Measurements from ENCODE around the gene PRSS21.
A peak's percentile ranks its signal among the peaks of the same experiment; 100 is the strongest.

The PRSS21 gene

DNA sequence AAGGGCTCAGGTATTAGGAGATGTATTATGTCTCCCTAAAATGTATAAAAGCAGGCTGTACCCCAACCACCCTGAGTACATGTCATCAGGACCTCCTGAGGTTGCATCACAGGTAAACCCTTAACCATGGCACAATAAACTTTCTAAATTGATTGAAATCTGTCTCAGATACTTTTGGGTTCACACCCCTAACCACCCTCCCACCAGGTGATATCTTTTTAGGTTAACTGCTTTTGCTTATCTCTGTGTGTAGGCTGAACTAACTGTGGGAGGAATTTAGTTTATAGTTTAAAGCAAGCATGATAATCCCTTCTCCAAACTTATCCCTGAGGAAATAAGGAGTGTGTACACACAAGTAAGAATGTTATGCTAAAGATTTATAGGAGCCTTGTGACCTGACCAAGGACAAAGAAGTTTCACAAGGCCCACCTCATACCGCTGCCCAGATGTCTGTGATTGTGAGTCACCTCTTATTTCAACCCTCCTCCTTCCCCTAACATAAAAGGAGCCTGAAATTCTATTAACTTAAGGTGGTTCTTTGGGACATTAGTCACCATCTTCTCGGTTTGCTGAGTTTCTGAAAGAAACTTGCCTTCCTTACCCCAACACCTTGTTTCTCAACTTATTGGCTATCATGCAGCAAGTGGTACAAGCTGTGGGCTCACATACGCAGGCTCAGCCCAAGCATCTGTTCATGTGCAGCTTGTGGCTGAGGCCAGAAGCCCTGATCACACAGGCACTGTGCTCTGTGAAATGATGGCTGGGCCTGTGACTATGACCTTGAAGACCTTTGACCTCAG is 29.7 kb downstream of the PRSS21 start:
- no peak for DNase-seq

DNA sequence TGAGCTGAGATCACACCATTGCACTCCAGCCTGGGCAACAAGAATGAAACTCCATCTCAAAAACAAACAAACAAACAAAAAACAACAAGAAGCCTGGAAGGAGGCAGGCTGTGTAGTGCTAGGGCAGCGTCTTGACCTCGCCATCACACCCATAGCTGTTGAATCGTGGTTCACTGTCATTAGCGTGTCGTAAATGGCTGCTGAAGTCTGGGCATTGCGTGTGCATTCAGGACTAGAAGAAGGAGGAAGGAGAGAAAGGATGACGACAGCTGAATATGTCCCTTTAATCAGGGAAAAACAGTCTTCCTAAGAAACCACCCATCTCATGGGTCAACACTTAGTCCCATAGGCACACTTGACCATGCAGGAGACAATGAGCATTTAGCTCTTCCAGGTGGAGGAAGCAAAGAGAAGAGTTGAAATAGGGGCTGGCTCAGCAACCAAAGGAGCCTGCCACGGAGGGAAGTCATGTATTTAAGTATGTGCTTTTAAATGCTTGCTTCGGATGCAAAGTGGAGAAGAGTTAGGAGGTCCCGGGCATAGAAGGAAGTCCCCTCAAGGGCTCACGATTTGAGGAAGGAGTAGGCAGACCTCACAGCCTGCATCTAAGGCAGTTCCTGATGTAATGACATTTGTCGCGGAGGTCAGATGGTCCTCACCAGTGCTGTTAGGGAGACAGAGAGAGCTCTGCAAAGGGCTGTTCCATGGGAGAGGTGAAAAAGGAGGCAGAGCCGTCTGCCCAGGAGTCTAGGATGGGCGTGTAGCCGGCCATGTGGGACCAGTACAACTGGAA is 32.1 kb downstream of the PRSS21 start:
- DNase-seq = no peak

DNA sequence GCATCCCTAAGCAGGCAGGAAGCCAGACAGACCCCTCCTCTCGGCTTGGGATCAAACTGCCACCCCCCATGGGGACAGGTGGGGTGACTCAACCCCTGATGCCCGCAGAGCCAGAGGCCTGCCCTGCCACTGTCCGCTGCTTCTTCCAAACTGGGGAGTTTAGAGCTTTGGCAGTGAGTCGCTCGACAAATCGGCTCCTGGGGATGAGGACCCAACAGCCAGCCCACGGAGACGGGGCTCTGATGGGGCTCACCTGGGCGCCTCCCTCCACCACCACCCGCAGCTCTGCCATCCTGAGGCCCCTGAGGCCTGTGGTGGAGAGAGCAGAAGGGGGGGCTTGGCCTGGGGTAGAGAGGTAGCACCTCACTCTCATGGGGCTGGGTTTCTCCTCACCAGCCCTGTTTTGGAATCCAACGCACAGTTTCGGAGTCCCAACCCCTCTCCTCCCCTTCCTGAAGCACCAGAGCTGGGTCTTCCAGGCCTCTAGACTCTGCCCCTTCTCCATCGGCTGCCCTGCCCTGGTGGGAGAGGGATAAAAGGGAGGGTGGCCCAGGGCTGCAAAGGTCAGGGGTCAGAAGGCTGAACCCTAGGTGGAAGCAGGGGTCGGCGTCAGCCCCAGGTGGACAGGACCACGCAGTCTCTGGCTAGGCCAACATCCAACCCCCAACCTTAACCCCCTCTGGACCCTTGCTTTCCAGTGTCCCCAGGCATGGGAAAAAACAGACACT is 35.1 kb downstream of the PRSS21 start:
- no peak for DNase-seq

DNA sequence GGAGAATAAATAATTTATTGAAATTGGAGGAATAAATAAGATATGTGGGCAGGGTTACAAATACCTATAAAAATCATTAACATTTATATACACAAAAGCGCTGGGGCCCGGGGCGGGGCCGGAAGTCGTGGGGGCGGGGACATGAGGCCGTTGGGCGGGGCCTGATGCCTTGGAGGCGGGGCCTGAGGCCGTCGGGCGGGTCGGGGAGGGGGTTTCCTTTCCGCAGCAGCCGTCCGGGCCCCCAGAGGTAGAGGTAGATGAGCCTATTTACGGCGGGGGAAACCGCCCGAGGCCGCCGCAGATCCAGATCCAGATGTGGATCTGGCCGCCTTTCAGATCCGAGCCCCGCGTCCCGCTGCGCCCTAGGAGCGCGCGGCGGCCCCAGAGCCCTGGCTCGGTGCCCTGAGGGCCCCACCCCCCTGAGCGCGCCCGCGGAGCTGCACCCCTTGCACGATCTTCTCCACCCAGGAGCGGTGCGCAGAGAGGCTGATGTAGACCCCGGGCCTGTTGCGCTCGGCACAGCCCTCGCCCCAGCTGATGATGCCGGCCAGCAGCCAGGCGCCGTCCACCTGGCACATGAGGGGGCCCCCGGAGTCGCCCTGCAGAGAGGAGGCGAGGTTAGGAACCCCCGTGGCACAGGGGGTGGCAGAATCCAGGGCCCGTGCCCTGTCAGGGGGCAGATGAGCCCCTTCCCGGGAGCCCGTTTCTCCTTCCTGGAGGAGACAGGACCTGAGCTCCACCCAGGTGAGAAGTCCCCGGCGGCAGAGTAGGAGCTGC is 35.9 kb downstream of the PRSS21 start:
- DNase-seq = no peak

DNA sequence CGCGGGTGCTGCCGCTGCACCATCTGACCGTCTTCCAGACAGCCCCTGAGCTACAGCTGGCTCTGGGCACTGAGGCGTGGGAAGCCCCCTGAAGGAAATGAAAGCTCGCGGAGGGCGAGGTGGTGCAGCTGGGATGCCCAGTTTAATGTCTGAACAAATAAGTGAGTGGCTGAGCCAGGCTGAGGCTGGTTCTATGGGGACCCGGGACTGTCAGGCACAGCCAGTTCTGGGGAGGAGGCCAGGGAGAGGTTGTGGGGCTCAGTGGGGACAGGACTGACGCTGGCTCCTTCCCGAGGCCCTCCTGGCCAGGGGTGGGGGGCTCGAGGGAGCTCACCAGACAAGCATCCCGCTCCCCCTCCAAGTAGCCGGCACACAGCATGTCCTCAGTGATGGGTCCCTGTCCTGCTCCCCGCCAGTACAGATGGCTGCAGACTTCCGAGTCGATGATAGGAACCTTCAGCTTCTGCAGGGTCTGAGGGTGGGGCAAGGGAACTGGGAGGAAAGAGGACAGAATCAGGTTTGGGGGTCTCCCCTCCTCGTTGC is 36.6 kb downstream of the PRSS21 start:
- no peak for DNase-seq

DNA sequence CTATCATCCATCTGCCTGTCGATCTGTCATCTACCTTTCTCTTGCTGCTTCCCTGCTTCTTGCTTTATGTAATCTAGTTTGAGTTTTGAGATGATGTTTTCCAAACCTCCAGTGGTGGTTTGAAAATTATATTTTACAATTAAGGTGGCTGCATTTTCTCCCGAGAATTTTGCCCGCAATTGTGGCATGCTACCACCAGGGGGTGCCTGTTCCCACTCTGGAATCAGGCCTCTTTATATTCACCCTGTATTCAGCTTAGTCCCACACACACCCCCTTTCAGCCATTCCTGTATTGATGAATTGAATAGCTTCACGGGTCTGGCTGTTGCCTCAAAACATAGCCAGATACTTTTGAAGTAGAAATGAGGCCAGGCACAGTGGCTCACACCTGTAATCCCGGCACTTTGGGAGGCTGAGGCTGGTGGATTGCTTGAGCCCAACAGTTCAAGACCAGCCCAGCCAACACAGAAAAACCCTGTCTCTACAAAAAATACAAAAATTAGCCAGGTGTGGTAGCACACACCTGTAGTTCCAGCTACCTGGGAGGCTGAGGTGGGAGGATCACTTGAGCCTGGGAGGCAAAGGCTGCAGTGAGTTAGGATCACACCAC is 37.8 kb downstream of the PRSS21 start:
- DNase-seq = no peak

DNA sequence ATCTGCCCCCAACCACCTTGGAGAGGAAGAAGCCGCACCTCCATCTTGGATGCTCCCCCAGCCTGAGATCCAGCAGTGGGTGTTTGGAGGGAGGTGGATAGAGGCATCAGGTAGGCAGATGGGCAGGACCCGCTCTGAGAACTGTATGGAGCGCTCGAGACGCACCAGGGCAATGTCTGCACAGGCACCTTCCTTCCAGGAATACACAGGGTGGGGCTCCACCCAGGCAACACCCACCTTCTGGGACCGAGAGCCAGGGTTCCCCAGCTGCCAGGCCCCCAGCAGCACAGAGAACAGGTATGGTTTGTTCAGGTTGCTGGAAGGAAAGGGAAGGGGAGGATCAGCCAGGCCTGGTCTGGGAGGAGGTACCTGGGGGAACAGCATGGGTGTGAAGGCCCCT is 38.5 kb downstream of the PRSS21 start:
- no peak for DNase-seq

DNA sequence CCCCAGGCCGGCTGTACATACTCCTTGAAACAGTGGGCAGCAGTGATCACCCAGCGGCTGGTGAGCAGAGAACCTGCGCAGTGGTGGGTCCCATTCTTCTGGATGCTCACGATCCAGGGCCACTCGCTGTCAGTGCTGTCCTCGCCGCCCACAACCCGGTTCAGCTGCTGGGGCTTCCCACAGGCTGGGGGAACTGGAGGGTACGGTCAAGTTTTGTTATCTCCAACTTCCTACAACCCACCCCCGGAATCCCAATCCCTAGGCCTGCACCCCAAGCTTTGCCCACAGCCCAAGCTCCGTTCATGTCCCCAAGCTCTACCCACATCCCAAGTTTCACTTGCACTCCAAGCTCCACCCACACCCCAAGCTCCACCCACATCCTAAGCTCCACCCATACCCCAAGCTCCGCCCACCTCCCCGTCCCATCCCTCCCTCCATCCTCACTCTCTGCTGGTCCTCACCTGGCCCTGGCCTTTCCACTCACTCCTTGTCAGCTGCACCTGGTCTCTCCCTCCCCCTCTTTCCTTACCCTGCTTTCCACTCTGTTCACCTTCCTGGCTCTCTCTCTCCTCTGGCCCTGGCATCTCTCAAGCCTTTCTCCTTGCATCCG is 39.1 kb downstream of the PRSS21 start:
- DNase-seq = no peak

DNA sequence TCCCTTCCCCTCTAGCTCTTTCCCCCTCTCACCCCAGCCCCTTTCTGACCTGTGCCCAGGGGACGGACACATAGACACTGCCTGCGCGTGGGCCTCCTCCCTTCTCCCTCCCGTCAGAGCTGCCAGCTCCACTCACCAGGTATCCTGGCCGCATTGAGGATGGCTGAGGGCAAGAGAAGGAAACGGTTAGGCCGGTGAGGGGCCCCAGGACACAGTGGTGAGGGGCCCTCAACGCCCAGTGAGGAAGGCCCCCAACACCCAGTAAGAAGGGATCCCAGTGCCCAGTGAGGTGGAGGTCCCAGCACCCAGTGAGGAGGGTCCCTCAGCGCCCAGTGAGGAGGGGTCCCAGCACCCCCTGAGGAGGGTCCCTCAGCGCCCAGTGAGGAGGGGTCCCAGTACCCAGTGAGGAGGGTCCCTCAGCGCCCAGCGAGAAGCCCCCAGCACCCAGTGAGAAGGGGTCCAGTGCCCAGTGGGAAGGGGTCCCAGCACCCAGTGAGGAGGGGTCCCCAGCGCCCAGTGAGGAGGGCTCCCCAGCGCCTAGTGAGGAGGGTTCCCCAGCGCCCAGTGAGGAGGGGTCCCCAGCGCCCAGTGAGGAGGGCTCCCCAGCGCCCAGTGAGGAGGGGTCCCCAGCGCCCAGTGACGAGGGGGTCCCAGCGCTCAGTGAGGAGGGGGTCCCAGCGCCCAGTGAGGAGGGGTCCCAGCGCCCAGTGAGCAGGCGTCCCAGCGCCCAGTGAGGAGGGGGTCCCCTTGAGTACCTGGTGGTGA is 39.8 kb downstream of the PRSS21 start:
- DNase-seq = no peak

DNA sequence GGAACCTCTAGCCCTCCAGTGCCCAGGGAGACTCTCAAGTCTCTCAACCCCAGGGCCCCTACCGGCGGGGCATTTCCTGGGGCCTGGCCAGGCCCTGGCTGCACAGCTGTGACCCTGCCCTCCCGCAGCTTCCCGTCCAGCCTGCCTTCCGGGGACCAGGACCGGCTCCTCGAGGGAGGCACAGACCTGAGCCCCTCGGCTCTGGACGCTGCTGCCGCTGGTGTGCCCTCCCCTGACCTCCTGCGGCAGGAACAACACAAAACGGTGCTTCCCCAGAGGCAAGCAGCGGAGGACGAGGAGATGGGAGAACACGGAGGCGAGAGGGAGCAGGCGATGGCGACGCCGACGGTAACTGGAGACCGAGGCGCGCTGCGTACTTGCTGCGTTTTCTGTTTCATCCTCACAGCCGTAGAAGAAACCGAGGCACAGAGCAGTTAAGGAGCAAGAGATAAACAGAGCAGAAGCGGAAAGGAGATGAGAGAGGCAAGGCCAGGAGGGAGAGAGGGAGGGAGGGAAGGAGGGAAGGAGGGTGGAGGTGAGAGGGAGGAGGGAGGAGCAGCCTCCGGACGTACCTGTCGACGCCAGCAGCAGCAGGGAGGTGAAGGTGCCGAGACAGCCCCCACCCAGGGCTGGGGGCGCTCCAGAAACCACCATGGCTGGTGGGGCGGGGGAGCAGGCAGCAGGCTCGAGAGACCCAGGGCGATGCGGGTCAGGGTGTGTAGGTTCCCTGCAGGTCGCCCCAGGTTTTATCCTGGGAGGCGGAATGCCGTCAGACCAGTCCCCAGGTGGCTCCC is 40.6 kb downstream of the PRSS21 start, which contains the start of gene PRSS22:
PRSS22 (minus strand) TSS at position 720 of the 794 bp plus-strand sequence; CDS start at position 654, 66 bp downstream.
- DNase-seq = no peak

DNA sequence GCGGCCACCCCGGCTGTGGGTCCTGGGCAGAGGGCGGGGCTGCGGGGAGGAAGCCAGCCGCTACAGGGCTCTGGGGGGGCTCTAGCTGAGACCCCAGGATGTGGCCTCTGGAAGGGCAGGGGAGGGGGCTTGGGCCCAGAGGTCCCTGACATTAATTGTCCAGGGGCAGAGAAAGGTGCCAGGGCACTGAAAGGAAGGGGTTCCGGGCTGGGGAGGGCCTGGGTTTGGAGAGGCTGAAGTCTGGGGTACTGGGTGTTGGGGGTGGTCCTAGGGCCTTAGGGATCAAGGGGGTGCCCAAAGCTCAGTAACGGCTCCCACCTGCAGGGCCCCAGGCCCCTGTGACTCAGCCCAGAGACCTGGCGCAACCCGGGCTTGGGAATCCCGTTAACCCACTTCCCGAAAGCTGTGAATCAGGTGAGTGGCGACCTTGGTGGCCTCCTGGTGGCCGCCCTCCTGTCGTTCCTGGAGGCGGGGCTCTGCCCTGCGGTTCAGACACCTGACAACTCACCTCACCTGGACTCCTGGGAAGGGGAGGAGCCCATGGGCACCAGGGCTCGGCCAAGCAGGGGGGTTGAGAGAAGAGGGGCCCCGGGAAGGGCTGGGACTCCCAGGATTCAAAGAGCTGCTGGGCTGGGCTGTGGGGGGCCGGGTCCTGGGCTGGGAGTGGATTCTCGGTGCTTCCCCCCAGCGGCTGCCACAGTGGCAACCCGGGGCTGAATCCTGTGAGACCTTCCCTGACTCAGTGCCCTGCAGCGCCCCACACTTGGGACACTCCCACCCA is 41.4 kb downstream of the PRSS21 start:
- DNase-seq = no peak

DNA sequence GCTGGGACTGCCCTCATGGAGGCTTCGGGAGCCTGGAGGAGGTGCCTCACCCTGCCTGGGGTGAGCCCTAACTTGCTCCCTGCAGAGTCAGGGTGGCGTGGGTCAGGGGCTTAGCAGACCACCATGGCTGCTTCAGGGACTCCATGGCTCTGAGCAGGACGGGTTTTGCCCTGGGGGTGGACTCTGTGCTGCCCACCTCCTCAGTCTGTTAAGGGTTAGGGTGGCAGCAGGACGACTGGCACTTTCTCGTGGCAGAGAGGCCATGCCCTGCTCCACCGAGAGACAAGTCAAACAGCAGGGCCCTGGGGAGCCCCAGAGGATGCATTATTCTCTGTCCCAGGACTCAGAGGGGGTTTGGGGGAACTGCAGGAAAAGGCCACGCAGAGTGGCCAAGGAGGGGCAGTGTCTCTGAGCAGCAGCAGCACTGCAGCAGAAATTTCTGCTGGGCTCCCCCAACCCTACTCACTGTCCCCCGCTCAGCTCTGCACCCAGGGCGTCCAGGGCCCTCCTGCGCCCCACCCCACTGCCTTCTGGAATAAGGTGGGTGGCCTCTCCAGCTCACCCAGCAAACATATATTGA is 42.7 kb downstream of the PRSS21 start:
- no peak for DNase-seq

DNA sequence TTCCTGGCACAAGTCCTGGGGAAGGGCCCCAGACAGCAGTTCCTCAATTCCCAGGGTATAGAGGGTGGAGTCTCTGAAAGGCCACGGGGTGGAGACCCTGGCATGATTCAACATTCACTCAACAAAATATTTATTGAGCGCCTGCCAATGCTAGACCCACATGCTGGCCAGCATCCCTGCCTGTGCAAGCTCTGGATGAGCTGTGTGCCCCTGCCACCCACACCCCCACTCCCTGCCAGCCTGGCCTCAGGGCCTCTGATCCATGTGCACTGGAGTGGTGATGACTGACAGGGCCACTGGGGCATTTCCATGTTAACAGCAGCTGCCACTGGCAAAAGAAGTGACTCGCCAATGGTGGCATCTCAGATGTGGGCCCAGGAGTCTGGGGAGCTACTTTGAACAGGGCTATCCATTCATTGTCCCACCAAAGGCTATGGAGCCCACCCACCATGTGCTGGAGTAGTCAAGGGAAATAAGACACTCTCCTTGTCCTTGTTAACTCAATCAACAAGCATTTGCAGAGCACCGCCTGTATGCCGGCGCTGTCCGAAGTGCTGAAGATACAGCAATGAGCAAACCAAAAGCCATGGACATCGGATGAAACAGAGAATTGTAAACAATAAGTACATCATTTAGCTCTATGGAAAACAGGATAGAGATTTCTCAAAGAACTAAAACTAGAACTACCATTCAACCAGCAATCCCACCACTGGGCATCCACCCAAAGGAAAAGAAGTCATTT is 44.0 kb downstream of the PRSS21 start:
- no peak for DNase-seq

DNA sequence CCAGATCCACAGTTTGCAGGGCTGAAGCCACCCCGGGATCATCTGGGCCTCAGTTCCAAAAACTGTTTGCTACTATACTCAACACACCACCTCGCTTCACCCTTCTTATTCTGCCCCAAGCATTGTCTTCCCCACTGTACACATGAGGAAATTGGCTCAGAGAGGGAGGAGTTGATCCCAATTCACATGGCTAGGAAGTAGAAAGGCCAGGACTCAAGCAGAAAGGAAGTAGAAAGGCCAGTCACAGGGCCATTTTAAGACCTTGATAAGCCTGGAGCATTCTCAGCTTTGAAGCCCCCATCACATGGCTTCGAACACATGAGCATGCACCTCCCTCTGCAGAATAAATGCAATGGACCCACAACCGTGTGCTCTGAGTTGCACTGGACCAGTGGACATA is 48.6 kb downstream of the PRSS21 start:
- no peak for DNase-seq

DNA sequence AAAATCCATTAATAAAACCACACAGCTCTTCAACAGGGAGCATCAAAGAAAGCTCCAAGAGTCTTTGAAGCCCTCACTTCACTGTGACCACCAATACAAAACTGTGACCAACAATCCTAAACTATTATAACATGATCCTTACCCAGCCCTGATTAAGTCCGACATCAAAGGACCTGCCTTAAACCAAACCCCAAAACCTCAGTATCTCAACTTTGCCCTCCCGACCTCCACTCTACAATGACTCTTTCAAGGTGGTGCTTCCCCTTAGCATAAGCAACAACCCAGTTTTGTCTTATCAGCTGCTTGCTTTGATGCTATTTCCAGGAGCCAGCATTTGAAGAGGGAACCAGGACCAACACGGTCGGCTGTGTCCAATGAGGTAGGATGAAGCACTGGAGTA is 49.4 kb downstream of the PRSS21 start:
- DNase-seq = no peak

DNA sequence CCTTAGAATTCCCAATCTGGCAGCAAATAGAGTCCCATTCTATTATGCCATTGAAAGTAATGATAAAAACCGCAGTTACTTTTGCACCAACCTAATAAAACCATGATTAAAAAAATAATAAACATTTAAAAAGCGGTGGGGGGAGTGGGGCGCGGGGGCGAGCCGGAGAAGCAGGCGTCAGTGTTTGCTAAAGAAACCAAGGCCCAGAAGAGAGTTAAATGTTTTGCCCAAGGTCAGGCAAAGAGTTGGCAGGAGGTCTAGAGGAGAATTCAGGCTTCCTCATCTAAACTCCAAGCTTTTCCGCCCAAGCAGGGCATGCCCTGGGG is 50.6 kb downstream of the PRSS21 start:
- no peak for DNase-seq

DNA sequence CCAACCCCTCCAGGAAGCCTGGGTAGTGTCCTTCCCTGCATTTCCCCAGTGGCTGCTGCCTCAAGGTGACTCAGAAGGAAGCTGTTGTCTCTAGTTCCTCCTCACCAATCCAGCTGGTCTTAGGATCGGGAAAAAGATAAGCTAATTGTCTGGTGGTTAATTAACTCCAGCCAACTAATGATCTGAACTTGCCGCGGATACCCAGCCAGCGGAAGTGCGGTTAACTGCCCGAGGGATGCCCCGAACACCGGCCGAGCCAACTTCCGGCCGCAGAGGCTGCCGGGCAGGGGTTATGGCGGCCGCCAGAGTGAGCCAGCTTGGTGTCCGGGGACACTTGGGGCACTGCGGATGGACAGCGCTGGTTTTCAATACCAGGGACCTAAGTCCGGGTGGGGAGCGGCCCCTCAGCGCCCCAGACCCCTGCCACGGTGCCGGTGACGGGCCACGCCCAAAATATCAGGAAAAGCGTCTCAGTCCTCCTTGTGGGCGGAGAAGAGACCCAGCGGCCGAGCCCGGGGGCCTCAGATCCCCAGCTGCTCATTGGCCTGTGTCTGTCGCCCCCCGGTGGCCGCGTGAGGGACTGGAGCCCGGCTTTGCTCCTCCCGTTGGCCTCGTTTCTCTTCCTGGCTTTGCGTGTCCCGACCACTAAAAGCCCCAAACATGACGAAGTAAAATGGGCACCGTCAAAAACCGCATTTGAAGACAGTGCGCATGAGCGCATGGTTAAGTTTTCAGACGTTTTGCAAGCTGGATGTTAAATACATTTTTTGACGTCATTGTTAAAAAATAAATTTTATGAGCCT is 51.2 kb downstream of the PRSS21 start:
- DNase-seq = peak; percentile 89 to 90

Measured in activated CD4-positive, alpha-beta T cell treated with anti-CD3 and anti-CD28 coated beads for 4 hours (primary cell).